ENCODE results near the gene WNT5A.

DNA sequence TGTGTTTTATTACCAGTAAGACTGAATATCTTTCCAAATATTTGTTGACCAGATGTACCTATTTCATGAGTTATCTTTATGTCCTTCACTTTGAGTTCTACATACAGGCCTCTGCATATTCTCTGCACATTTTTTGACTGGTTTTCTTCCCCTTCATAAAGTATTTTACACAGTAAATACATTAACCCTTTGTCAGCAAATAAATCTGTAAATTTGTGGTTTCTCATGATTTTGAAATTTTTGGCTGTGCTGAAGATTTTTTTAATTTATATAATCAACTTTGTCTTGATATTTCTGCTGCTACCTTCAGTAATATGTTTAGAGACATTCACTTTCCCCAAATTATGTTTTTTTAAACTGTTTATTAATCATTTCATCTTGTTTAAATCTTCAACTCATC, 50.5 kb downstream of the WNT5A start:
- no peak for TF ChIP-seq POLR2A (IDR thresholded peaks at IDR 0.05)
- TF ChIP-seq, protein P1, sequence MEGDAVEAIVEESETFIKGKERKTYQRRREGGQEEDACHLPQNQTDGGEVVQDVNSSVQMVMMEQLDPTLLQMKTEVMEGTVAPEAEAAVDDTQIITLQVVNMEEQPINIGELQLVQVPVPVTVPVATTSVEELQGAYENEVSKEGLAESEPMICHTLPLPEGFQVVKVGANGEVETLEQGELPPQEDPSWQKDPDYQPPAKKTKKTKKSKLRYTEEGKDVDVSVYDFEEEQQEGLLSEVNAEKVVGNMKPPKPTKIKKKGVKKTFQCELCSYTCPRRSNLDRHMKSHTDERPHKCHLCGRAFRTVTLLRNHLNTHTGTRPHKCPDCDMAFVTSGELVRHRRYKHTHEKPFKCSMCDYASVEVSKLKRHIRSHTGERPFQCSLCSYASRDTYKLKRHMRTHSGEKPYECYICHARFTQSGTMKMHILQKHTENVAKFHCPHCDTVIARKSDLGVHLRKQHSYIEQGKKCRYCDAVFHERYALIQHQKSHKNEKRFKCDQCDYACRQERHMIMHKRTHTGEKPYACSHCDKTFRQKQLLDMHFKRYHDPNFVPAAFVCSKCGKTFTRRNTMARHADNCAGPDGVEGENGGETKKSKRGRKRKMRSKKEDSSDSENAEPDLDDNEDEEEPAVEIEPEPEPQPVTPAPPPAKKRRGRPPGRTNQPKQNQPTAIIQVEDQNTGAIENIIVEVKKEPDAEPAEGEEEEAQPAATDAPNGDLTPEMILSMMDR (IDR thresholded peaks at IDR 0.05): no peak

Measured in uterus (tissue), 2 donors.